ENCODE measurements around the gene B3GAT1. TPM values are rescaled to one million over a fixed set of nuclear protein-coding genes. Genes with fewer than 3 reads are reported as not detected.

The B3GAT1 gene
- total and polyA plus RNA-seq, 2 experiments from 2014 or later = 4.8 to 28.3 TPM

GRCh38 chr11:134362192-134362901, 49.7 kb downstream of the B3GAT1 start (continued):
- TF ChIP-seq ZNF462 (CRISPR knock-in tag; IDR thresholded peaks at IDR 0.05) = no peak
- no peak for TF ChIP-seq EZH2phosphoT487 (IDR thresholded peaks at IDR 0.05; ENCODE audit: unreplicated experiment)
- TF ChIP-seq ZNF114 (CRISPR knock-in tag; IDR thresholded peaks at IDR 0.05) = no peak
- TF ChIP-seq JUNB (IDR thresholded peaks at IDR 0.05; ENCODE audit: unreplicated experiment) = no peak

GRCh38 chr11:134361661-134362060, 50.4 kb downstream of the B3GAT1 start:
- H3K79me2 ChIP-seq (replicated peaks; ENCODE audit: insufficient read depth) = no peaks in the 10 kb centered on the region
- no peaks in the 10 kb centered on the region for H3K36me3 ChIP-seq (ENCODE audit: insufficient read depth)
- 0 out of 3 replicates have a peak, but pooled peaks cover 4% of the 10 kb centered on the region for H3K9me3 Mint-ChIP-seq
- no peak overlapping the region for H3K4me2 ChIP-seq
- H3K27ac Mint-ChIP-seq = no peak overlapping the region
- no peak overlapping the region for H3K4me3 ChIP-seq
- H3K27me3 ChIP-seq (ENCODE audit: insufficient read depth) = 0 out of 2 replicates have a peak, but pooled peaks cover 3% of the 10 kb centered on the region
- no peaks in the 10 kb centered on the region; the same call in 1 of the 2 replicates for H3F3A ChIP-seq (replicated peaks; ENCODE audit: low read depth)
- H3K4me1 ChIP-seq (ENCODE audit: insufficient read depth) = no peaks in the 10 kb centered on the region
- no peak for ATAC-seq
- no peaks in the 10 kb centered on the region for H3K9me2 ChIP-seq (ENCODE audit: insufficient read depth)
- peaks cover 9% of the 10 kb centered on the region for H3K4me1 Mint-ChIP-seq
- H2AFZ ChIP-seq = no peak overlapping the region
- H3K27ac ChIP-seq (ENCODE audit: low read depth) = no peak overlapping the region
- peaks cover 3% of the 10 kb centered on the region; the same call in 2 of the 3 replicates for H3K36me3 Mint-ChIP-seq (ENCODE audit: low read depth)
- peaks cover 15% of the 10 kb centered on the region for H3K27me3 Mint-ChIP-seq (ENCODE audit: insufficient read depth, low read depth, poor library complexity)
- DNase-seq (ENCODE audit: low spot score) = peak; percentile 23
- no peak overlapping the region for H3K4me3 Mint-ChIP-seq
- no peaks in the 10 kb centered on the region for H4K20me1 ChIP-seq (replicated peaks; ENCODE audit: insufficient read depth)
- TF ChIP-seq POLR2AphosphoS5 (IDR thresholded peaks at IDR 0.05; ENCODE audit: low read depth) (no peak), REST (IDR thresholded peaks at IDR 0.05; ENCODE audit: unreplicated experiment) (no peak), ETS1 (IDR thresholded peaks at IDR 0.05) (no peak), CTCF (conservative IDR thresholded peaks at IDR 0.05; ENCODE audit: low read depth in 2 of 2) (no peak), EZH2 (IDR thresholded peaks at IDR 0.05; ENCODE audit: low read depth, unreplicated experiment) (no peak), STAT1 (IDR thresholded peaks at IDR 0.05; ENCODE audit: unreplicated experiment) (no peak), CREB1 (CRISPR knock-in tag; IDR thresholded peaks at IDR 0.05; ENCODE audit: low read depth) (no peak)
